ENCODE results near the gene SLIT3.

GRCh38 chr5:168691891-168692290, 609.0 kb downstream of the SLIT3 start:
- TF ChIP-seq CTCF (IDR thresholded peaks at IDR 0.05): no peak
- no peak for TF ChIP-seq POLR2A (IDR thresholded peaks at IDR 0.05)

Measured in Peyer's patch (tissue), 4 donors.